ENCODE measurements around the gene AFAP1. TPM values are rescaled to one million over a fixed set of nuclear protein-coding genes. Genes with fewer than 3 reads are reported as not detected.
A peak's percentile ranks its signal among the peaks of the same experiment; 100 is the strongest.

Gene AFAP1
- total RNA-seq, 1 experiment from 2014 or later: 94.7 TPM

- no TSS peak for BruUV-seq (replicated peaks)
- in situ Hi-C loops (cut with HindIII; ENCODE audit: low pct_unique_long_range_greater_than_20kb, low sequenced_read_pairs) (no loop called here), intact Hi-C loops (cut with micrococcal nuclease; ENCODE audit: unreplicated experiment) (no loop called here)
- H3K4me1 ChIP-seq (ENCODE audit: control insufficient read depth, insufficient read depth, low read length): peaks cover 23% of the 10 kb centered on the region
- no peak for DNase-seq (ENCODE audit: low read depth, low spot score)
- no peak for ATAC-seq
- H3K27me3 ChIP-seq (ENCODE audit: control insufficient read depth, insufficient read depth, low read length): no peaks in the 10 kb centered on the region
- H3K27ac ChIP-seq (ENCODE audit: low read length): no peak overlapping the region
- H3K9me3 ChIP-seq (ENCODE audit: control insufficient read depth, insufficient read depth, low read depth, low read length): no peaks in the 10 kb centered on the region
- CTCF ChIA-PET: no interaction called here
- no peak overlapping the region for H3K4me3 ChIP-seq (ENCODE audit: low read depth in 2 of 2, low read length in 2 of 2)
- POLR2A ChIA-PET: no interaction called here
- H3K36me3 ChIP-seq (ENCODE audit: control insufficient read depth, insufficient read depth, low read length): peaks cover 28% of the 10 kb centered on the region
- TF ChIP-seq SIN3A (IDR thresholded peaks at IDR 0.05; ENCODE audit: borderline replicate concordance, insufficient read depth, low read depth, low read length) (no peak), TCF7L2 (IDR thresholded peaks at IDR 0.05; ENCODE audit: low read depth, low read length) (no peak), POLR2AphosphoS5 (IDR thresholded peaks at IDR 0.05; ENCODE audit: low read depth, low read length) (no peak)
- TF ChIP-seq, protein P1, sequence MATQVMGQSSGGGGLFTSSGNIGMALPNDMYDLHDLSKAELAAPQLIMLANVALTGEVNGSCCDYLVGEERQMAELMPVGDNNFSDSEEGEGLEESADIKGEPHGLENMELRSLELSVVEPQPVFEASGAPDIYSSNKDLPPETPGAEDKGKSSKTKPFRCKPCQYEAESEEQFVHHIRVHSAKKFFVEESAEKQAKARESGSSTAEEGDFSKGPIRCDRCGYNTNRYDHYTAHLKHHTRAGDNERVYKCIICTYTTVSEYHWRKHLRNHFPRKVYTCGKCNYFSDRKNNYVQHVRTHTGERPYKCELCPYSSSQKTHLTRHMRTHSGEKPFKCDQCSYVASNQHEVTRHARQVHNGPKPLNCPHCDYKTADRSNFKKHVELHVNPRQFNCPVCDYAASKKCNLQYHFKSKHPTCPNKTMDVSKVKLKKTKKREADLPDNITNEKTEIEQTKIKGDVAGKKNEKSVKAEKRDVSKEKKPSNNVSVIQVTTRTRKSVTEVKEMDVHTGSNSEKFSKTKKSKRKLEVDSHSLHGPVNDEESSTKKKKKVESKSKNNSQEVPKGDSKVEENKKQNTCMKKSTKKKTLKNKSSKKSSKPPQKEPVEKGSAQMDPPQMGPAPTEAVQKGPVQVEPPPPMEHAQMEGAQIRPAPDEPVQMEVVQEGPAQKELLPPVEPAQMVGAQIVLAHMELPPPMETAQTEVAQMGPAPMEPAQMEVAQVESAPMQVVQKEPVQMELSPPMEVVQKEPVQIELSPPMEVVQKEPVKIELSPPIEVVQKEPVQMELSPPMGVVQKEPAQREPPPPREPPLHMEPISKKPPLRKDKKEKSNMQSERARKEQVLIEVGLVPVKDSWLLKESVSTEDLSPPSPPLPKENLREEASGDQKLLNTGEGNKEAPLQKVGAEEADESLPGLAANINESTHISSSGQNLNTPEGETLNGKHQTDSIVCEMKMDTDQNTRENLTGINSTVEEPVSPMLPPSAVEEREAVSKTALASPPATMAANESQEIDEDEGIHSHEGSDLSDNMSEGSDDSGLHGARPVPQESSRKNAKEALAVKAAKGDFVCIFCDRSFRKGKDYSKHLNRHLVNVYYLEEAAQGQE (IDR thresholded peaks at IDR 0.05; ENCODE audit: insufficient read depth in 1 of 2, low read depth in 2 of 2, low read length in 1 of 2): no peak
- TF ChIP-seq, protein P2, sequence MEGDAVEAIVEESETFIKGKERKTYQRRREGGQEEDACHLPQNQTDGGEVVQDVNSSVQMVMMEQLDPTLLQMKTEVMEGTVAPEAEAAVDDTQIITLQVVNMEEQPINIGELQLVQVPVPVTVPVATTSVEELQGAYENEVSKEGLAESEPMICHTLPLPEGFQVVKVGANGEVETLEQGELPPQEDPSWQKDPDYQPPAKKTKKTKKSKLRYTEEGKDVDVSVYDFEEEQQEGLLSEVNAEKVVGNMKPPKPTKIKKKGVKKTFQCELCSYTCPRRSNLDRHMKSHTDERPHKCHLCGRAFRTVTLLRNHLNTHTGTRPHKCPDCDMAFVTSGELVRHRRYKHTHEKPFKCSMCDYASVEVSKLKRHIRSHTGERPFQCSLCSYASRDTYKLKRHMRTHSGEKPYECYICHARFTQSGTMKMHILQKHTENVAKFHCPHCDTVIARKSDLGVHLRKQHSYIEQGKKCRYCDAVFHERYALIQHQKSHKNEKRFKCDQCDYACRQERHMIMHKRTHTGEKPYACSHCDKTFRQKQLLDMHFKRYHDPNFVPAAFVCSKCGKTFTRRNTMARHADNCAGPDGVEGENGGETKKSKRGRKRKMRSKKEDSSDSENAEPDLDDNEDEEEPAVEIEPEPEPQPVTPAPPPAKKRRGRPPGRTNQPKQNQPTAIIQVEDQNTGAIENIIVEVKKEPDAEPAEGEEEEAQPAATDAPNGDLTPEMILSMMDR (IDR thresholded peaks at IDR 0.05): no peak
Observed at GRCh38 chr4:7838136-7838782, 101.4 kb downstream of the AFAP1 start.

DNA sequence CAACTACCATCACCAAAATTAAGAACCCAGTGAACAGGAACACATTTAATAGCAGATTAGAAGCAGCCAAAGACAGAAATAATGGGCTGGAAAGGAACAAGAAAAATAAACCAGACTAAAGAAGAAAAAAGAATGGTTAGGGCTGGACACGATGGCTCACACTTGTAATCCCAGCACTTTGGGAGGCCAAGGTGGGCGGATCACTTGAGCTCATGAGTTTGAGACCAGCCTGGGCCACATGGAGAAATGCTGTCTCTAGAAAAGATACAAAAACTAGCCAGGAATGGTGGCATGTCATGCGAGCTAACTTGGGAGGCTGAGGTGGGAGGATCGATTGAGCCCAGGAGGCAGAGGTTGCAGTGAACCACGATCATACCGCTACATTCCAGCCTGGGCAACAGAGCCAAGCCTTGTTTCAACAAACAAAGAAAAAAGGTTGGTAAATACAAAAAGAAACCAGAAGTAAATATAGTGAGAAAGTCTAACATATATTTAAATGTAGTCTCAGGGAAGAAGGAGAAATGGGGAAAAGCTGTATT, 102.0 kb downstream of the AFAP1 start:
- ChIA-PET CTCF (no interaction called here), POLR2A (no interaction called here)
- Histone ChIP-seq H3K9me3 (ENCODE audit: control insufficient read depth, insufficient read depth, low read depth, low read length) (no peaks in the 10 kb centered on the region), H3K4me1 (ENCODE audit: control insufficient read depth, insufficient read depth, low read length) (peaks cover 17% of the 10 kb centered on the region), H3K36me3 (ENCODE audit: control insufficient read depth, insufficient read depth, low read length) (peaks cover 28% of the 10 kb centered on the region), H3K27ac (ENCODE audit: low read length) (0 out of 2 replicates have a peak overlapping the region, but pooled peaks have one; percentile 29), H3K27me3 (ENCODE audit: control insufficient read depth, insufficient read depth, low read length) (no peaks in the 10 kb centered on the region), H3K4me3 (ENCODE audit: low read depth in 2 of 2, low read length in 2 of 2) (no peak overlapping the region)
- BruUV-seq (replicated peaks): TSS peak; percentile 16
- ATAC-seq (no peak), DNase-seq (ENCODE audit: low read depth, low spot score) (no peak)
- intact Hi-C loops (cut with micrococcal nuclease; ENCODE audit: unreplicated experiment) (no loop called here), in situ Hi-C loops (cut with HindIII; ENCODE audit: low pct_unique_long_range_greater_than_20kb, low sequenced_read_pairs) (no loop called here)
- no peak for TF ChIP-seq POLR2AphosphoS5 (IDR thresholded peaks at IDR 0.05; ENCODE audit: low read depth, low read length)
- TF ChIP-seq, protein P1 (IDR thresholded peaks at IDR 0.05; ENCODE audit: insufficient read depth in 1 of 2, low read depth in 2 of 2, low read length in 1 of 2): no peak
- no peak for TF ChIP-seq TCF7L2 (IDR thresholded peaks at IDR 0.05; ENCODE audit: low read depth, low read length)
- TF ChIP-seq, protein P2 (IDR thresholded peaks at IDR 0.05): no peak
- TF ChIP-seq SIN3A (IDR thresholded peaks at IDR 0.05; ENCODE audit: borderline replicate concordance, insufficient read depth, low read depth, low read length): no peak
